Tibial nerve (tissue), 4 donors: Measurements from ENCODE around the gene GRID1. TPM values are rescaled to one million over a fixed set of nuclear protein-coding genes. Genes with fewer than 3 reads are reported as not detected.

Source experiments
- DNase-seq, 2 donors: peaks; one replicate each; pipeline ENCODE4 v3.0.0-alpha.2; 2019; ENCODE audit warnings: low spot score in 2 of 2
- H3K27ac ChIP-seq, 4 donors: fragments of 200-600 bp; sonication (generic) in 3 of 4; one replicate each; pipeline ENCODE4 v1.5.1; 2017 to 2019; ENCODE audit warnings: mild to moderate bottlenecking in 1 of 4
- H3K27me3 ChIP-seq, 2 donors: fragments of 200-600 bp; sonication (generic) in 1 of 2; one replicate each; pipeline versions ENCODE4 v1.5.1 to v1.6.0; 2017 to 2019
- H3K36me3 ChIP-seq, 3 donors: fragments of 200-600 bp; sonication (generic); one replicate each; pipeline ENCODE4 v1.5.1; 2018 to 2019
- H3K4me1 ChIP-seq, 4 donors: fragments of 200-600 bp; sonication (generic) in 3 of 4; one replicate each; pipeline ENCODE4 v1.5.1; 2017 to 2019
- H3K4me3 ChIP-seq, 4 donors: fragments of 200-600 bp; sonication (generic) in 3 of 4; one replicate each; pipeline ENCODE4 v1.5.1; 2017 to 2019; ENCODE audit warnings: mild to moderate bottlenecking in 1 of 4, moderate library complexity in 1 of 4
- H3K9me3 ChIP-seq, 4 donors: fragments of 200-600 bp; sonication (generic) in 3 of 4; one replicate each; pipeline ENCODE4 v1.5.1; 2017 to 2019
- CTCF ChIP-seq, 5 experiments: fragments of 200-600 bp in 3 of 5; fragments of 450-650 bp in 2 of 5; sonication (generic) in 3 of 5; IDR thresholded peaks; one replicate each; pipeline ENCODE4 v1.5.1; 2016 to 2019; ENCODE audit warnings: antibody characterized with exemption in 5 of 5, mild to moderate bottlenecking in 3 of 5, moderate library complexity in 2 of 5
- EP300 ChIP-seq, 2 donors: sonication (generic); formaldehyde crosslinking; IDR thresholded peaks; one replicate each; pipeline ENCODE4 v1.6.1; 2017; ENCODE audit warnings: antibody characterized with exemption in 2 of 2, mild to moderate bottlenecking in 1 of 2
- POLR2A ChIP-seq, 2 donors: fragments of 450-650 bp; IDR thresholded peaks; one replicate each; pipeline ENCODE4 v1.6.1; 2017; ENCODE audit warnings: antibody characterized with exemption in 2 of 2, mild to moderate bottlenecking in 2 of 2, moderate library complexity in 2 of 2
- WGBS, 2 donors: methylation state at CpG; one replicate each; pipeline ENCODE4 v1.1.5; 2018; 5-methylcytosine and 5-hydroxymethylcytosine counted together
- total RNA-seq, 4 donors: library from RNA; depleted of rRNA; stranded (reverse); fragments of >200 nt; gene quantifications; one replicate each; pipeline ENCODE4 v1.1.0, GENCODE V29; 2016

GRID1 gene
- total RNA-seq, 4 donors from 2014 or later, result 7.7 to 16.3 (median 10.5) TPM

- no peaks in the 10 kb centered on the region for H3K27me3 ChIP-seq
- H3K4me1 ChIP-seq, result no peaks in the 10 kb centered on the region
- H3K36me3 ChIP-seq, result no peaks in the 10 kb centered on the region
- no peak overlapping the region for H3K27ac ChIP-seq
- TF ChIP-seq EP300 (IDR thresholded peaks at IDR 0.05), result no peak
- no peak for TF ChIP-seq POLR2A (IDR thresholded peaks at IDR 0.05)
- no peak for TF ChIP-seq CTCF (IDR thresholded peaks at IDR 0.05)
- no peak for DNase-seq
- H3K4me3 ChIP-seq, result no peak overlapping the region
- 68 to 88% methylated on average over 1 of the region's 1 CpG for WGBS, 2 donors
- H3K9me3 ChIP-seq, result peaks cover 0 to 13% (median 0%) of the 10 kb centered on the region in 4 donors
Measured at GRCh38 chr10:85673270-85673669, 693.3 kb downstream of the GRID1 start.

GRCh38 chr10:85671530-85671929 lies 695.1 kb downstream of the GRID1 start:
- no peak overlapping the region for H3K4me3 ChIP-seq
- TF ChIP-seq POLR2A (IDR thresholded peaks at IDR 0.05), result no peak
- TF ChIP-seq EP300 (IDR thresholded peaks at IDR 0.05), result no peak
- TF ChIP-seq CTCF (IDR thresholded peaks at IDR 0.05), result no peak
- no peak for DNase-seq
- H3K27me3 ChIP-seq, result no peaks in the 10 kb centered on the region
- no peak overlapping the region for H3K27ac ChIP-seq
- no peaks in the 10 kb centered on the region for H3K4me1 ChIP-seq
- 84 to 86% methylated on average over 1 of the region's 1 CpG for WGBS, 2 donors
- no peaks in the 10 kb centered on the region for H3K36me3 ChIP-seq
- H3K9me3 ChIP-seq, result peaks cover 0 to 13% (median 0%) of the 10 kb centered on the region in 4 donors

GRCh38 chr10:85668522-85668921 lies 698.1 kb downstream of the GRID1 start:
- H3K27ac ChIP-seq, result no peak overlapping the region
- 100% methylated on average over 1 of the region's 1 CpG for WGBS, 2 donors
- H3K4me1 ChIP-seq, result no peaks in the 10 kb centered on the region
- DNase-seq, result no peak
- TF ChIP-seq EP300 (IDR thresholded peaks at IDR 0.05), result no peak
- no peak for TF ChIP-seq CTCF (IDR thresholded peaks at IDR 0.05)
- no peak for TF ChIP-seq POLR2A (IDR thresholded peaks at IDR 0.05)
- no peaks in the 10 kb centered on the region for H3K36me3 ChIP-seq
- peaks cover 0 to 13% (median 0%) of the 10 kb centered on the region in 4 donors for H3K9me3 ChIP-seq
- no peak overlapping the region for H3K4me3 ChIP-seq
- H3K27me3 ChIP-seq, result no peaks in the 10 kb centered on the region

DNA sequence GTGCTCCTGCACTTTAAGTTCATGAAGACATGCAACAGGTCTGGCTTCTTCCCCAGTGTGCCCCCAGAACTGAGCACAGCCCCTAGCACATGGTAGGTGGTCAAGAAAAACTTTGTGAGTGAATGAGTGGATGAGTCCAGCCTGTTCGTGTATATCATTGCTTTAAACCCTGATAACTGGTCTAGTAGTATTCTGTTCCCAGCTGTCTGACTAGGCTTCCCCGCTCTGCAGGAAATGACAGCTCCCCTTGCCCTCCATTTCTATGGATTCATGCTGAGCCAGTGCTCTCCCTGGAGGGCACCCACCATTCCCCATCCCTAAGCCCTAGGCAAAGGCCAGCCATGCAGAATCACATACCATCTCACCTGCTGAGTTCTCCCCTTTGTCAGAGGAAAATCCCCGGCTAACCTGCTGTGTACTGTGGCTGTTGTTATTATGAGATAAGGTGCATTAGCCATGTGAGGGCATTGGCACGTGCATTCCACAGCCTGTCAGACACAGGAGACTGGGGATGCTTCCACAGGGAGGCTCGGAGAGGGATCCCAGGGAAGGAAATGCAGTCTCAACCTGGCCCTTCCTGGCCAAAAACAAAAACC lies 698.9 kb downstream of the GRID1 start:
- no peak for DNase-seq
- Histone ChIP-seq H3K27me3 (no peaks in the 10 kb centered on the region), H3K36me3 (no peaks in the 10 kb centered on the region), H3K27ac (no peak overlapping the region), H3K4me1 (no peaks in the 10 kb centered on the region), H3K4me3 (no peak overlapping the region), H3K9me3 (peaks cover 0 to 10% (median 0%) of the 10 kb centered on the region in 4 donors)
- 34 to 46% methylated on average over 5 of the region's 5 CpGs for WGBS, 2 donors
- no peak for TF ChIP-seq CTCF (IDR thresholded peaks at IDR 0.05)

- Histone ChIP-seq H3K4me1 (no peaks in the 10 kb centered on the region), H3K36me3 (no peaks in the 10 kb centered on the region), H3K9me3 (peaks cover 0 to 3% (median 0%) of the 10 kb centered on the region in 4 donors), H3K27me3 (no peaks in the 10 kb centered on the region), H3K27ac (no peak overlapping the region), H3K4me3 (no peak overlapping the region)
- 78 to 88% methylated on average over 6 of the region's 6 CpGs for WGBS, 2 donors
- no peak for DNase-seq
- TF ChIP-seq EP300 (IDR thresholded peaks at IDR 0.05) (no peak), CTCF (IDR thresholded peaks at IDR 0.05) (no peak), POLR2A (IDR thresholded peaks at IDR 0.05) (no peak)
Measured at GRCh38 chr10:85666987-85667386, 699.6 kb downstream of the GRID1 start.
